HL-60/S4 treated with retinoic acid at 250 ng/mL for 4 days and 3 days (cell line): ENCODE measurements around the gene IGSF6.
"Not testable (repeated sequence)": the region's sequence is repeated elsewhere in the genome, so short reads cannot be mapped to it uniquely, and the experiment has no call there.

Experiments
- in situ Hi-C: fragments of 300-500 bp; cut with MboI; formaldehyde crosslinking; loops from 2 replicates; pipeline ENCODE4 v1.7.0; 2022; ENCODE audit warnings: low sequenced_read_pairs

Gene IGSF6

GRCh38 chr16:21654466-21654865, 2.1 kb upstream of the IGSF6 start:
- in situ Hi-C loops = no loop called here

GRCh38 chr16:21653571-21653970, 1.2 kb upstream of the IGSF6 start:
- in situ Hi-C loops = no loop called here

- in situ Hi-C loops = no loop called here
Measured at GRCh38 chr16:21651515-21651914, 893 bp downstream of the IGSF6 start.

- in situ Hi-C loops = no loop called here
Measured at GRCh38 chr16:21650521-21650920, 1.9 kb downstream of the IGSF6 start.

- in situ Hi-C loops = not testable (repeated sequence)
Measured at GRCh38 chr16:21649826-21650406, 2.5 kb downstream of the IGSF6 start.

GRCh38 chr16:21647562-21648164, 4.7 kb downstream of the IGSF6 start:
- in situ Hi-C loops = no loop called here

- in situ Hi-C loops = no loop called here
Measured at GRCh38 chr16:21646721-21647561, 5.5 kb downstream of the IGSF6 start.

- in situ Hi-C loops = no loop called here
Measured at GRCh38 chr16:21646091-21646490, 6.3 kb downstream of the IGSF6 start.

GRCh38 chr16:21645261-21645721, 7.1 kb downstream of the IGSF6 start:
- in situ Hi-C loops = no loop called here

- in situ Hi-C loops = no loop called here
Measured at GRCh38 chr16:21644674-21645073, 7.7 kb downstream of the IGSF6 start.

GRCh38 chr16:21643785-21644184, 8.6 kb downstream of the IGSF6 start:
- in situ Hi-C loops = no loop called here

GRCh38 chr16:21642861-21643260, 9.5 kb downstream of the IGSF6 start:
- in situ Hi-C loops = no loop called here

- in situ Hi-C loops = no loop called here
Measured at GRCh38 chr16:21641916-21642315, 10.5 kb downstream of the IGSF6 start.

- in situ Hi-C loops = no loop called here
Measured at GRCh38 chr16:21639493-21639892, 12.9 kb downstream of the IGSF6 start.

GRCh38 chr16:21638573-21638975, 13.8 kb downstream of the IGSF6 start:
- in situ Hi-C loops = no loop called here

GRCh38 chr16:21637032-21637968, 15.1 kb downstream of the IGSF6 start:
- in situ Hi-C loops = no loop called here

GRCh38 chr16:21635694-21636093, 16.7 kb downstream of the IGSF6 start:
- in situ Hi-C loops = not testable (repeated sequence)

GRCh38 chr16:21634216-21634615, 18.2 kb downstream of the IGSF6 start:
- in situ Hi-C loops = no loop called here

GRCh38 chr16:21631951-21632575, 20.3 kb downstream of the IGSF6 start:
- in situ Hi-C loops = not testable (repeated sequence)

GRCh38 chr16:21631376-21631775, 21.0 kb downstream of the IGSF6 start:
- in situ Hi-C loops = not testable (repeated sequence)
